Stimulated activated CD4-positive, alpha-beta T cell treated with anti-CD3 and anti-CD28 coated beads, Interleukin-1b, Interleukin-23, amount 100 ng/mL, for 48 hours (primary cell): ENCODE data around the gene PCED1B.
"Not testable (repeated sequence)": the region's sequence is repeated elsewhere in the genome, so short reads cannot be mapped to it uniquely, and the experiment has no call there.

Experiments
- DNase-seq: peaks from one replicate; pipeline ENCODE4 v3.0.0-alpha.2; 2020

Gene PCED1B

GRCh38 chr12:47178014-47178413 is 98.6 kb downstream of the PCED1B start:
- DNase-seq: no peak

- not testable (repeated sequence) for DNase-seq
Measured at GRCh38 chr12:47182164-47182938, 102.9 kb downstream of the PCED1B start.

GRCh38 chr12:47184229-47184628 is 104.8 kb downstream of the PCED1B start:
- DNase-seq: no peak

GRCh38 chr12:47184813-47185212 is 105.4 kb downstream of the PCED1B start:
- DNase-seq: no peak

GRCh38 chr12:47186246-47186645 is 106.8 kb downstream of the PCED1B start:
- no peak for DNase-seq

- no peak for DNase-seq
Measured at GRCh38 chr12:47188576-47189441, 109.4 kb downstream of the PCED1B start.

GRCh38 chr12:47189728-47190127 is 110.3 kb downstream of the PCED1B start:
- no peak for DNase-seq

GRCh38 chr12:47190271-47190750 is 110.9 kb downstream of the PCED1B start:
- peak; percentile 71 for DNase-seq

- no peak for DNase-seq
Measured at GRCh38 chr12:47190905-47191304, 111.5 kb downstream of the PCED1B start.

GRCh38 chr12:47192051-47192450 is 112.6 kb downstream of the PCED1B start:
- no peak for DNase-seq

- DNase-seq: no peak
Measured at GRCh38 chr12:47193066-47193465, 113.6 kb downstream of the PCED1B start.

- no peak for DNase-seq
Measured at GRCh38 chr12:47194501-47194900, 115.1 kb downstream of the PCED1B start.

- no peak for DNase-seq
Measured at GRCh38 chr12:47200446-47200845, 121.0 kb downstream of the PCED1B start.

- DNase-seq: not testable (repeated sequence)
Measured at GRCh38 chr12:47201190-47201589, 121.8 kb downstream of the PCED1B start.

GRCh38 chr12:47202176-47202575 is 122.8 kb downstream of the PCED1B start:
- no peak for DNase-seq

GRCh38 chr12:47205532-47206449 is 126.4 kb downstream of the PCED1B start:
- DNase-seq: no peak

GRCh38 chr12:47206450-47207339 is 127.3 kb downstream of the PCED1B start:
- no peak for DNase-seq

- DNase-seq: peak; percentile 56
Measured at GRCh38 chr12:47207340-47207717, 127.9 kb downstream of the PCED1B start.

- no peak for DNase-seq
Measured at GRCh38 chr12:47207829-47208248, 128.4 kb downstream of the PCED1B start.

GRCh38 chr12:47209014-47209413 is 129.6 kb downstream of the PCED1B start:
- no peak for DNase-seq

GRCh38 chr12:47210776-47211175 is 131.4 kb downstream of the PCED1B start:
- DNase-seq: no peak

GRCh38 chr12:47212701-47213039 is 133.2 kb downstream of the PCED1B start:
- no peak for DNase-seq
